ENCODE data around the gene SLC4A4. TPM values are rescaled to one million over a fixed set of nuclear protein-coding genes. Genes with fewer than 3 reads are reported as not detected.
"Not testable (repeated sequence)": the region's sequence is repeated elsewhere in the genome, so short reads cannot be mapped to it uniquely, and the experiment has no call there.

SLC4A4 gene
- total RNA-seq, 4 donors from 2014 or later = 0.90 to 5.9 (median 4.4) TPM

GRCh38 chr4:71400810-71401209 is 62.0 kb downstream of the SLC4A4 start:
- Histone ChIP-seq H3K4me1 (no peaks in the 10 kb centered on the region), H3K36me3 (no peaks in the 10 kb centered on the region), H3K27me3 (no peaks in the 10 kb centered on the region), H3K27ac (no peak overlapping the region), H3K9me3 (no peaks in the 10 kb centered on the region), H3K4me3 (no peak overlapping the region)
- TF ChIP-seq EP300 (IDR thresholded peaks at IDR 0.05) (no peak), CTCF (IDR thresholded peaks at IDR 0.05) (no peak), POLR2A (IDR thresholded peaks at IDR 0.05) (no peak)
- DNase-seq (ENCODE audit: low spot score in 2 of 2) = no peak

DNA sequence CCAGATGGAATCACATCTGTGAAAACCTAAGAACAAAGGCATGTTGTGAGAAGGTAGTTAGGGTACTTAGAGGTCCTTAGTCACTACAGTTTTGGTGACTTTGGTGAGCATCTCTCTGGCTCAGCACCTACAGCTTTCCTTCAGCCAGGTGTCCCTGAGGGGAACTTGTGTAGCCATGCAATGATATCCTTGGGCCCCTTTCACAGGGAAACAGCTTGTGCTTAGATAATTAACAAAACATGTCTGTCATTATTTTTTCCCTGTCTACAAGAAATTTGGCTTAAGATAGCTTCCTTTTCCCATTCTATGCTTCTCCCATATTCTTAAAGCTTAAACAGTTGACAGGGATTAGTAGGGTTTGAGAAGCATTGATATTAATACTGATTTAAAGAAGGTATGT is 63.8 kb downstream of the SLC4A4 start:
- no peak overlapping the region for H3K27ac ChIP-seq
- no peak for TF ChIP-seq CTCF (IDR thresholded peaks at IDR 0.05)
- no peak for TF ChIP-seq POLR2A (IDR thresholded peaks at IDR 0.05)
- TF ChIP-seq EP300 (IDR thresholded peaks at IDR 0.05) = no peak
- no peak overlapping the region for H3K4me3 ChIP-seq
- no peaks in the 10 kb centered on the region for H3K4me1 ChIP-seq
- no peak for DNase-seq (ENCODE audit: low spot score in 2 of 2)
- no peaks in the 10 kb centered on the region for H3K27me3 ChIP-seq
- H3K36me3 ChIP-seq = no peaks in the 10 kb centered on the region
- H3K9me3 ChIP-seq = no peaks in the 10 kb centered on the region

GRCh38 chr4:71404049-71404448 is 65.2 kb downstream of the SLC4A4 start:
- no peak overlapping the region for H3K27ac ChIP-seq

DNA sequence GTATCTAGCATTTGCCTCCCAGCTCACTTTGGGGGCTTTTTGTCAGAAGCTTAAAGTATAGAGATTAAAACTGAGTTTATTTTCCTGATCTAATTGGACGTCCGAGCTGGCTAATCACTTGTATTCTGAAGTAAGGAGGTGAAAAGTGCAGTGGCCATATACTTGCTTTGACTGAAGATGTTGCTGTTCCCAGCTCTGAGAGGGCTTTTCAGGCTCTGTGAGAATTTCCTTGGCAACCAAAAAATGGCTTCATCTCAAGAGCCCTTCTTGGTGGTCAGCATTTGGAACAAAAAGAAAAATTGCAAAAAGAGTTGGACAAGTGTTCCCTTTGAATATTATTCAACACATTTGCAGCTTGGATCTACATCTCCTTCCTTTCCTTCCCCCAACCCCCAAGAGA is 67.0 kb downstream of the SLC4A4 start:
- Histone ChIP-seq H3K27ac (no peak overlapping the region), H3K9me3 (peaks cover 0 to 10% (median 0%) of the 10 kb centered on the region in 4 donors), H3K4me3 (no peak overlapping the region), H3K36me3 (no peaks in the 10 kb centered on the region), H3K27me3 (no peaks in the 10 kb centered on the region), H3K4me1 (no peaks in the 10 kb centered on the region)
- TF ChIP-seq EP300 (IDR thresholded peaks at IDR 0.05) (no peak), CTCF (IDR thresholded peaks at IDR 0.05) (no peak), POLR2A (IDR thresholded peaks at IDR 0.05) (no peak)
- WGBS, 2 donors = 52 to 60% methylated on average over 2 of the region's 2 CpGs
- DNase-seq (ENCODE audit: low spot score in 2 of 2) = no peak

More at GRCh38 chr4:71404049-71404448, 65.2 kb downstream of the SLC4A4 start:
- H3K9me3 ChIP-seq = peaks cover 0 to 4% (median 0%) of the 10 kb centered on the region in 4 donors
- H3K36me3 ChIP-seq = no peaks in the 10 kb centered on the region
- no peak for TF ChIP-seq EP300 (IDR thresholded peaks at IDR 0.05)
- no peak for TF ChIP-seq CTCF (IDR thresholded peaks at IDR 0.05)
- TF ChIP-seq POLR2A (IDR thresholded peaks at IDR 0.05) = no peak
- no peak for DNase-seq (ENCODE audit: low spot score in 2 of 2)
- H3K4me3 ChIP-seq = no peak overlapping the region
- no peaks in the 10 kb centered on the region for H3K27me3 ChIP-seq
- 97 to 100% methylated on average over 1 of the region's 1 CpG for WGBS, 2 donors
- H3K4me1 ChIP-seq = no peaks in the 10 kb centered on the region

DNA sequence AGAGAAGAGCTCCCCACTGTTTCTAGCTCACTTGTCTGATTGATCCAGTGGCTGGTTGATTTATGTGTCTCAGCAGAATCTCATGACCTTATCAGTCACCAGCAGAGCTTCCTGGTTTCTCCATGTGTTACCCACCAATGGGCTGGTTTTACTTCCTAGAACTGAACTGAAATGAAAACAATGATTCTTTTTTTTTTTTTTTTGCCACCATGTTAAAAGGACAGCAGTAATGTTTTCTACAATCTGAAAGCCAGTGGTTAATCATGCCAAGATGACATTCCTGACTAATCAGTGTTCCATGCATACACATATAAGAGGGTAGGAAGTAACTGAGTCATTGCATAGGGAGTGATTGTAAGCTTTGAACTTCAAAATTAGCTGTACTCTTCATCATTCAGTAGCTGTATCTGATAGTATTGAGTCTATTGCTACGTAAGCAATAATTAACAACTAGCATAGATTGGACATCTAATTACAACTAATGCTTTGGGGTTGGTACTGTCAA is 67.7 kb downstream of the SLC4A4 start:
- WGBS, 2 donors = 96 to 100% methylated on average over 1 of the region's 1 CpG
- H3K9me3 ChIP-seq = peaks cover 0 to 10% (median 0%) of the 10 kb centered on the region in 4 donors
- no peaks in the 10 kb centered on the region for H3K4me1 ChIP-seq
- TF ChIP-seq POLR2A (IDR thresholded peaks at IDR 0.05) = no peak
- TF ChIP-seq EP300 (IDR thresholded peaks at IDR 0.05) = no peak
- no peak for TF ChIP-seq CTCF (IDR thresholded peaks at IDR 0.05)
- no peak for DNase-seq (ENCODE audit: low spot score in 2 of 2)
- H3K27ac ChIP-seq = no peak overlapping the region
- H3K36me3 ChIP-seq = no peaks in the 10 kb centered on the region
- no peak overlapping the region for H3K4me3 ChIP-seq
- no peaks in the 10 kb centered on the region for H3K27me3 ChIP-seq

DNA sequence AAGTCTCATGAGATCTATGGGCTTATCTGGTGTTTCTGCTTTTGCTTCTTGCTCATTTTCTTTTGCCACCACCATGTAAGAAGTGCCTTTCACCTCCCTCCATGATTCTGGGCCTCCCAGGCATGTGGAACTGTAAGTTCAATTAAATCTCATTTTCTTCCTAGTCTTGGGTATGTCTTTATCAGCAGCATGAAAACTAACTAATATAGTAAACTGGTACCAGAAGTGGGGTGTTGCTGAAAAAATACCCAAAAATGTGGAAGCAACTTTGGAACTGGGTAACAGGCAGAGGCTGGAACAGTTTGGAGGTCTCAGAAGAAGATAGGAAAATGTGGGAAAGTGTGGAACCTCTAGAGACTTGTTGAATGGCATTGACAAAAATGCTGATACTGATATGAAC is 70.1 kb downstream of the SLC4A4 start:
- not testable (repeated sequence) for H3K4me3 ChIP-seq; H3K27ac ChIP-seq; DNase-seq (ENCODE audit: low spot score in 2 of 2); H3K4me1 ChIP-seq; H3K36me3 ChIP-seq; H3K27me3 ChIP-seq
- peaks cover 0 to 10% (median 0%) of the 10 kb centered on the region in 4 donors for H3K9me3 ChIP-seq
